T-helper 2 cell (primary cell): Measurements from ENCODE around the gene RAB7A.

ENCODE experiments used
- DNase-seq, 5 experiments: peaks; one replicate each; pipeline versions ENCODE4 v3.0.0 to v3.0.0-alpha.2; 2012 to 2022
- total RNA-seq, 2 donors: gene quantifications; one replicate each; lab custom pipeline; 2026; lab: John Stamatoyannopoulos, UW

RAB7A gene
- total RNA-seq, result 61.3 to 72.6 reads per million in 2 donors

DNA sequence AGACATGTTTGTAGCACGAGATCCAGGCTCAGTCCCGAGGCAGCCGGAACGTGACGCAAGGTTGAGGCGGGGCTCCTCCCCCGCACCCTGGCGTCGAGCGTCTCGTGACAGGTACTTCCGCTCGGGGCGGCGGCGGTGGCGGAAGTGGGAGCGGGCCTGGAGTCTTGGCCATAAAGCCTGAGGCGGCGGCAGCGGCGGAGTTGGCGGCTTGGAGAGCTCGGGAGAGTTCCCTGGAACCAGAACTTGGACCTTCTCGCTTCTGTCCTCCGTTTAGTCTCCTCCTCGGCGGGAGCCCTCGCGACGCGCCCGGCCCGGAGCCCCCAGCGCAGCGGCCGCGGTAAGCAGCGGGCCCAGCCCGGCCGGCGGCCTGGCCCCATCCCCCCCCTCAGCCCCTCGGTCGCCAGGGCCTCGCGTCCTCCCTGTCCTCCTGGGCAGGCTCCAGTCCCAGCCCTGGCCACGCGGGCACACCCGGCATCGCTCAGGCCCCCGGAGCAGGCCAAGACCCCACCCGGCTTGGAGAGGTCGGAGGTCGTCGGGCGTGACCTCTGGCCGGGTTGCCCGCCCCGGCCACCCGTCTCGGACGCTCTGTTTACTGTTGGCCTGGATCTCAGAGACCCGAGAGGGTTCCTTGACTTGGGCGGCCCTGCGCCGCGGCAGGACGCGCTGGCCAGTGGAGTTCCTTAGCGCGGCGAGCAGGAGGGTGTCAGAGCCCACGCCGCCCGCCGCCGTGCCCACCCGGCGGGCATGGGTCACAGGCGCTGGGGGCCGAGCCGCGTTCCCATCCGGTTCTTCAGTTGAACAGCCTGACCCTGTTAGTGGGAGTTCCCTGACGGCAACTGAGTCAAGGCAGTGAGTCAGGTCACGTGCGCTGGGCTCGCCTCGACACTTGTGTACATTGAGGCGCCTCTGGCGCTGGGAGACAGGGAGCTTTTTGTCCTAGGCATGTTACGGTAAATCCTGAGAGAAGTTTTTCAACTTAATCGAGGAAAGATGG lies at the start of gene RAB7A:
Gene RAB7A, plus strand, starts transcription at position 161 of the 994 bp plus-strand sequence. CDS start 69,185 bp downstream, outside the sequence.
- peak; percentile 90 to 99 (median 96) for DNase-seq

DNA sequence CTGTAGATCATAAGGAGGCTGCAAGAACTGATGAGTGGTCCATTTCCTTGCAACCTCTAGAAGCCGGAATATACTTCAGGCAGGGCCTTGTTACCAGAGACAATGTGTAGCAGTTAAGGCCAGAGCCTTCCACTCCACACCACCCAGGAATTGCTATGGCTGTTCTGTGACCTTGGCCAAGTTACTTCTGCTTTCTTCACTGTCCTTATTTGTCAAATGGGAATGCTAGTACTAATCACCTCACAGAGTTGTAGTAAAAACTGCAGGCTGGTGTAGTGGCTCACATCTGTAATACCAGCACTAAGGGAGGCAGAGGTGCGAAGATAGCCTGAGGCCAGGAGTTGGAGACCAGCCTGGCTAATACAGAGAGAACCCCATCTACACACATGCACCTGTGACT lies 46.6 kb upstream of the RAB7A start:
- DNase-seq, result no peak

DNA sequence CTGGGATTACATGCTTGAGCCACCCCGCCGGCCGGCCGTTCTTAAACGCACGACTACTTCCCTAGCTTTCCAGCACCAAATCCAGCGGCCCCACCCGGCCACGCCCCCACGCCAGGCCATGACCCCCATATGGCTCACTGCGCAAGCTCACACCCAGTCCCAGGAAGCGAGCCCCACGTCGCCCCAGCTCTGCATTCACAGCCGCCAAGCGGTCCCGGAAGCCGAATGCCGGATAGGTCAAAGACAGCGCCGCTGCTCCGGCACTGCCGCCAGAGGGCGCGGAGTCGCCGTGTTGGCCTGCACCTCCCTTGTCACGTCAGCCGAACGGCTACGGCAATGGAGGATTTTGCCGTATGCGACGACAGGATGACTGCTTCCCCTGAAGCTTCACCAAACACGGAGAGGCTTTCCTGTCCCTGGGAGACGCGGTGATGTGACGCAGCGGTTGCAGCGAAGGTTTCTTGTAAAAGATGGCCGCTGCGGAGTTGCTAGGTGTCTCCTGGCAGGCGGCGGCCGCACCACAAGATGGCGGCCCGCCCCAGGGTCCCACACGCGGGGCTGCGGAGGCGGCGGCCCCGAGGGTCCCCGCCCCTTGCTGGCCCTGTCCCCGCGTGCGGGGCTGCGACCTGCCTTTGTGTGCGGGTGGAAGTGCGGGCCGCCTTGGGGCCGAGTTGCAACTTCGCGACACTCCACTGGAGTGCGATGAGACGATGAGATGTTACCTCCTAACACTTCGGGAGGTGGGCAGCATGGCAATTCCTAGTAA lies 45.2 kb upstream of the RAB7A start:
- DNase-seq, result peak; percentile 88 to 99 (median 97)

DNA sequence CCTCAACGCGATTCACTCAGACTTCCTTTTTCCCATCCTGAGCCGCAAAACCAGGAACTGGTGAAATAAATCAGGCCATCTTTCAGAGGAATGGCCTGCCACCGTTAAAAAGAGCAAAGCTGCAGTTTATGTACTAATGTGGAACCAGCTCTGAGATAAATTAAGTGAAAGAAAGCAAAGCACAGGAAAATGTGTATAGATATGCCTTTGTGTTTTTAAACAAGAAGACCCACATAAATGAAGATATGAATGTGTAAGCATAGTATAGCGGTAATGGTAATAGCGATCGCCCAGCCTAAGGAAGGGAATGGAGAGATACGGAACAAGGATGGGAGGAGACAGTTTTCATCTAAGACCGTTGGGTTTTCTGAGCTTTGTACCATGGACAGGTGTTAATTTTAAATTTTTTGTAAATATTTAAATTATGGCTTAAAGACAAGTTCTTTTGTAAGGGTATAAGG lies 44.6 kb upstream of the RAB7A start:
- no peak for DNase-seq

DNA sequence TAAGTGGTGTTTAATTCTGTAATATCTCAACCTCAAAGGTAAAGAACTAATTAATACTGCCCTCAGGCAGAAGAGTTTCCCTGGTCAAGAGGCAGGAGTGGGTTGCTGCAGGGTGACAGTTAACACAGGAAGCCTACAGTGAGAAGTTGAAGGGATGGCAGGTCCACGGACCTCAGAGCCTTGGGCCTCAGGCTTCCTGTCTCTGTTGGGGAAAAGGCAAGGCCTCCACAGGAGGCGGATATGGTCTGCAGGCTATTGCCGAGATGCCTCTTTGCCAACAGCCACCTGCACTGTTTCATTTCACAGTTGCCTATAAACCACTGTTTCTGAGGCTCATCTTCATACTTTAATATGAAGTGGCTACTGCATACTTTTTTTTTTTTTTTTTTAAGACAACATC lies 42.0 kb upstream of the RAB7A start:
- no peak for DNase-seq

DNA sequence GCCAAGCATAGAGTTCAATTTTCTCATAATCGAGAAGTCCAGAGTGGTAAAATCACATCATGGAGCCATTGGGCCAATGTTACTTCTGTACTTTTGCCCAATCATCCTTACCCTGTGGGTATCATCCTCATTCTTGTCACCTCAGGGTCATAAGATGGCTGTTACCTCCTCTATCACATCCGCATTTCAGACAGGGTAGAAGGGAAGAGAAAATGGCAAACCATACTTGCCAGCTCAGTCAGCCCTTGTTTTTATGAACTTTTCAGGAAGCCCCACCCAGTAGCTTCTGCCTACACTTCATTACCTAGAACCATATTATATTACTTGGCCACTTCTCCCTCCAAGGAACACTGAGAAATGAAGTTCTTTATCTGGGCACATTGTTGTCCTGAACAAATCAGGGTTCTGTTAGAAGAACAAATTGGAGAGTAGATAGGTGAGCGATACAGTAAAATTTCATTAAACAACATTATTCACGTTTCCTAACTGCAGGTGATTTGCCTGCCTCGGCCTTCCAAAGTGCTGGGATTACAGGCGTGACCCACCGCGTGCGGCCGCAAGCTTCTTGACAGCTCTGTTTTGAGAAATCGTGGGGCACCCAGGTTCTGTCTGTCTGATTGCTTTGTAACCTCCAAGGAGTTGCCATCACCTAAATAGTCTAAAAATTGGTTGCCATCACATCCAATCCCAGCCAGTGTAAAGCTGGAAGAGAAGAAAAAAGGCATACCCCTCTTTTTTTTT lies 40.8 kb upstream of the RAB7A start:
- DNase-seq, result no peak

DNA sequence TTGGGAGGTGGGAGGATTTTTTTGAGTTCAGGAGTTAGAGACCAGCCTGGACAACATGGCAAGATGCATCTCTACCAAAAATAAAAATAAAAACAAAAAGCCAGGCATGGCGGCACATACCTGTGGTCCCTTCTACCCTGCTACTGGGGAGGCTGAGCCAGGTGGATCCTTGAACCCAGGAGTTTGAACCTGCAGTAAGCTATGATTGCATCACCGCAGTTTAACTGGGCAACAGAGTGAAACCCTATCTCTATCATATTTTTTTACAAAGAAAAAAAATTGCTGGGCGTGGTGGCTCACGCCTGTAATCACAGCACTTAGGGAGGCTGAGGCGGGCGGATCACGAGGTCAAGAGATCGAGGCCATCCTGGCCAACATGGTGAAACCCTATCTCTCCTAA lies 39.5 kb upstream of the RAB7A start:
- DNase-seq, result no peak

DNA sequence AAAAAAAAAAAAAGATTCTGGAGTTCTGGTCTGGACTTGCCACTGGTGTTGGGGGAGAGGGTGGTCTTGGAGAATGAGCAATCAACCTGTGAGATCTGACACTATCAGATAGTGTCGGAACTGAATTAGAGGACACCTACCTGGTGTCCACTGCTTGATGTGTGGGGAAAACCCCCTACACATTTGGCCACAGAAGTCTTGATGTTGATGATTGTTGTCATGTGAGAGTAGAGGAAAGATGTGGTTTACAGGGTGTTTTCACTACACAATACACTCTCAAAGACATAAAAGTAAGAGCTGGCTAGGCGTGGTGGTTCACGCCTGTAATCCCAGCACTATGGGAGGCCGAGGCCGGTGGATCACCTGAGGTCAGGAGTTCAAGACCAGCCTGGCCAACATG lies 36.9 kb upstream of the RAB7A start:
- no peak for DNase-seq

DNA sequence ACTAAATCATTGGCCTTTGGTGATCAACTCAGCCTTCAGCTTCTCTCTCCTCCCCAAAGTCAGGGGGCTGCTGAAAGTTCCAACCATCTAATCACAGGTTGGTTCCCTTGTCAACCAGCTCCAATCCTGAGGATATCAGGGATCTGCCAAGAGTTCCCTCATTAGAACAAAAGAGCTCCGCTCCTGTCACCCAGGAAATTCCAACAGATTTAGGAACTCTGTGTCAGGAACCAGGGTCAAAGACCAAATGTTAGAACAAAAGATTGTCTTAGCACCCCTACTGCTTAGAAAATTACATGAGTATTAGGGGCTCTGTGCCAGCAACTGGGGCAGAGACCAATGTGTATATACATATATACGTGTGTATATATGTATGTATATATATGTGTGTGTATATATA lies 32.3 kb upstream of the RAB7A start:
- no peak for DNase-seq

DNA sequence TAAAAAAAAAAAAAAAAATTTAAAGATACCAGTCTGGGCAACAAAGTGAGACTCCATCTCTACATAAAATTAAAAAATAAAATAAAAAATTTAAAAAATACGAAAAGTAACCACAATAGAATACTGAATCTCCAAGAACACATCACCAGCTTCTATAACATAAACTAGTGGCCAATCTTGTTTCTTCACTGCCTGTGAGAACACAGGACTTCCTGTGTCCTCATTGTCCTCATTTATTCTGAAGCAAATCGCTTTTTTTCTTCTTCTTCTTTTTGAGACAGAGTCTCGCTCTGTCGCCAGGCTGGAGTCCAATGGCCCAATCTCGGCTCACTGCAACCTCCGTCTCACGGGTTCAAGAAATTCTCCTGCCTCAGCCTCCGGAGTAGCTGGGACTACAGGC lies 28.6 kb upstream of the RAB7A start:
- no peak for DNase-seq

DNA sequence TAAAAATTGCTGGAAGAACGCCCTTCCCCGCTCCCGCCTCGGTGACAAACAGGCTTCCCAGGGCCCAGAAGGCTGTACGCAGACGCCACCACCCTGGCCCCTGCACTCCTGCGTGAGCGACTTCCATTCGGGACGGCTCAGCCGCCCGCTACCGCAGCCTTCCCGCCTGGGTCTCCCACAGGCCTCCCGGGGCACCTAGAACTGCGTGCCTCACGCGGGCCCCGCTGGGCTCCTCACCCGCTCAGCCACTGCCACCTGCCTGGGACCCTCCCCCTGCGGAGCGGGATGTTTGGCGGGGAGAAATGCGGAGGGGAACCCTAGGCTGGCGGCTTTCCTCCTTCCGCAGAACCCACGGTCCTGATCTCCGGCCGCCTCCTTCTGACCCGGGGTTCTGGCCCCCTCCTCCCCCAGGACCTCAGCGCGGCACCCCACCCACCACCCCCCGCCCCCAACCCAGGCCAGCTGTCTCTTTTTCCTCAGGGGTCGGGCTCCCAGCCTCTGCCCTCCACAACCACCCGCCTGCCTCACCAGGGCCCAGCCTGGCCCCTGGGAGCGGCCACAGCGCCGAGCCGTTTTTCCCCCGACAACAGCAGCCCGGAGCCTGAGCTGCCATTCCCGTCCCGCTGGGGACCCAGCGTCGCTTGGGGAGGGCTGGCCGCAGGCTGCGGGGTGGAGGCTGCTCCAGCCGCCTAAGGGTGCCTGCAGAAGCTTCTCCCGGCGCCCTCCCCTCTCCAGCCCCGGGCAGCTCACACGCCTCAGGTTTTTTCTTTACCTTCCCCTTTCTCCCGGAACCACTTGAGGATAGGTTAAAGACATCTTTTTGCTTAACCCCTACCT lies 27.6 kb upstream of the RAB7A start:
- peak in 1 of 5 experiments; percentile 8 for DNase-seq

DNA sequence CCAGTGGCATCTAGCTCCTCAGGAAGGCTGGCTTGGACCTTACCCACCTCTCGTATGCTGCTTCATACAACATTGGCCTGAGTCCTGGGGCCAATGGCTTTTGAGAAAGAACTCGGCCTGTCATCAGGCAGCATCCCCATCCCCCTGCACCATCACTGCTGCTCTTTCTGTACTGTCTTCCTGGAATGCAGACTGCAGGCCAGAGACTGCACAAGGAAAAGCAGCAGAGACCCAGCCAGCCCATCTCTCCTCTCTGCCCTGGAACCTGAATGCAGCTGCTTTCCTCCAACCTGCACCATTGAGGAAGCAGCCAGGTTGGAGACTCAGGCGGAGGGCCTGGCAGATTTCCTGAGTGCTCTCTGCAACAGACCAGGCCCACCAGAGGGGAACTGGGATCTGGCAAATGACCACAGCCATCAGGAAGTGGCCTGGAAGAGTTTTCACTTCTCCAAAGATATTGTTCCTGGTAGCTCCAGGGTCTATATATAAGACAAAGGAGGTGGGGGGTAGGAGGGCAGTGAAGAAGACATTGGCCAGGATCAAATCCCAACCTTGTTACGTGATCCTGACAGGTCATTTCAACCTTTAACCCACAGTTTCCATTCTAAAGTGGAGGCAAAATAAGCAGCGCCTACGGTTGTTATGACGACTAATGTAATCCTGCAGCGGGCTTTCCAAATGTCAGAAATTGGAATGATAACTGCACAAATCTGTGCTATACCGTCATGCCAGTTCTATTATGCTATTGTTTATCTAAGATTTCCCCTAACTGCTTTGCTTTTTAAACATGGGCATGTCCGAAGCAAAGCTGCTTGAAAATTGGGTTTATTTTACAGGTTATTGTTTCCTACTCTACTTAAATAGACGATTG lies 24.4 kb upstream of the RAB7A start:
- DNase-seq, result no peak

DNA sequence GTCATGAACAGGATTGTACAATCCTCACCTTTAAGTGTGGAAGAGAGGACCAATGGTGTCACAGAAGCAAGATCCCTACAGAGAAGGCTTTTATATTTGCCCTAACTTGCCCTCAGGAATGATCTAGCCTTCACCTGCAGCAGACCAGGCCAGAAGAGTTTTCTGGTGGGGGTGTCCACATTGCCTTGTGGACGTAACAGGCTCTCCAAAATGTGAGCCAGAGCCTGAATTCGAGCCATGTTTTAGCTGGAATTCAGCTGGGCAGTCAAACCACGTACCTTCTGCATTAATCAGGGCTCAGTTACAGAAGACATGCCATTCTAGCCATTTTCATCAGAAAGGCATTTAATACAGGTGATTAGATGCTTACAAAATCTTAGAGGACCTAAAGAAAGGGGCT lies 23.6 kb upstream of the RAB7A start:
- DNase-seq, result no peak

DNA sequence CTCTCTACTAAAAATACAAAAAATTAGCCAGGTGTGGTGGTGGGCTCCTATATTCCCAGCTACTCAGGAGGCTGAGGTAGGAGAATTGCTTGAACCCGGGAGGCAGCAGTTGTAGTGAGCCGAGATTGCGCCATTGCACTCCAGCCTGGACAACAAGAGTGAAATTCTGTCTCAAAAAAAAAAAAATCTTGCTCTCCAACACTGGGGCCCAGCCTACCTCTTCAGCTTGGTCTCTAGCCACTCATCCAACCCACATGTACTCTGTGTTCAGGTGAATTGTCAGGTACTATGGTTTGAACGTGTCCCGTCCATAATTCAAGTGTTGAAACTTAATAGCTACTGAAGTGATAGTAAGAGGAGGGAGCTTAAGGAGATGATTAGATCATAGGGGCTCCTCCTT lies 22.4 kb upstream of the RAB7A start:
- DNase-seq, result no peak

DNA sequence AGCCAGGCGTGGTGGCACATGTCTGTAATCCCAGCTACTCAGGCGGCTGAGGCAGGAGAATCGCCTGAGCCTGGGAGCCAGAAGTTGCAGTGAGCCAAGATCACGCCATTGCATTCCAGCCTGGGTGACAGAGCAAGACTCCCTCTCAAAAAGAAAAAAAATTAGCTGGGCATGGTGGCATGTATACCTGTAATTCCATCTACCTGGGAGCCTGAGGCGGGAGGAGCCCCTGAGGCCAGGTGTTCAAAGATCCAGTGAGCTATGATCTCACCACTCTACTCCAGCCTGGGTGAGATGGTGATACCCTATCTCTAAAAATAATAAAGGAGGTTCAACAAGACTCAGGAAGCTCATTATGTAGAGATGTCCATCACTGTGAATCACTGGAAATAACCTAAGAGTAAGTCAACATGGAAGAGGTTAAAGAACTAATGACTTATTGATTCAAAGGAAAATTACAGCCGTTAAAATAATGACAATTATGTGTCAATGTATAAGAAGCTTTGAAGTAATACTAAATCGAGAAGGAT lies 19.8 kb upstream of the RAB7A start:
- no peak for DNase-seq

DNA sequence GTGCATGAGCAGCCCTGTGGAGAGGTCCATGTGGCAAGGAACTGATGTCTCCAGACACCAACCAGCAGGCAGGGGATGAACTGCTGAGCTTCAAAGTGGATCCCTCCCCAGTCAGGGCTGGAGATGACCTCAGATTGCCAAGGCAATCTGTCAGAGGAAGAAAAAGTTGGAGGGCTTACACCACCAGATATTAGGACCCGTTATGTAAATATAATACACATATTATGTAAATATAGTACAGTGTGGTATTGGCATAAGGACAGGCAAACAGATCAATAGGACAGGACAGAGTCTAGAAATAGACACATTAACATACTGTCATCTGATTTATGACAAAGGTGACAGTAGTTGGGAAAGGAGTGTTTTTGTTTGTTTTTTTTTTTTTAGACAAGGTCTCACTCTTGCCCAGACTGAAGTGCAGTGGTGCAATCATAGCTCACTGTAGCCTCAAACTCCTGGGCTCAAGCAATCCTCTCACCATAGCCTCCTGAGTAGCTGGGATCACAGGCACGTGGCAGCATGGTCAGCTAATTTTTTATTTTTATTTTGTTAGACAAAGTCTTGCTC lies 18.0 kb upstream of the RAB7A start:
- no peak for DNase-seq

DNA sequence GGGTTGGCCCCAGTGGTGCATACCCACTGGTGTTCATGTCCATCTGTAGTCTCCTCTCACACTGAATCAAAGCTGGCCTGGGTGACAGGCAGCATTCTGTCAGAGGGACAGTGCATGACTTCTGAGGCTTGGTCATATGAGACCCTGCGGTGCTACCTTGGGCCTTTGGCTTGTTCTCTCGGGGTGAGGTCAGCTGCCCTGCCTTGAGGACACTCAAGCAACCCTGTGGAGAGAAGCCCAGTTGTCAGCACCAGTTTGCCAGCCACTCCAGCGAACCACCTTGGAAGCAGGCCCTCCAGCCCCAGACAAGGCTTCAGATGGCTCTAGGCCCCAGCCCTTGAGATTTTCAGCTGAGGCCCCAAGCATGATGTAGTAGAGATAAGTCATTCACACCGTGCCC lies 16.9 kb upstream of the RAB7A start:
- DNase-seq, result no peak

DNA sequence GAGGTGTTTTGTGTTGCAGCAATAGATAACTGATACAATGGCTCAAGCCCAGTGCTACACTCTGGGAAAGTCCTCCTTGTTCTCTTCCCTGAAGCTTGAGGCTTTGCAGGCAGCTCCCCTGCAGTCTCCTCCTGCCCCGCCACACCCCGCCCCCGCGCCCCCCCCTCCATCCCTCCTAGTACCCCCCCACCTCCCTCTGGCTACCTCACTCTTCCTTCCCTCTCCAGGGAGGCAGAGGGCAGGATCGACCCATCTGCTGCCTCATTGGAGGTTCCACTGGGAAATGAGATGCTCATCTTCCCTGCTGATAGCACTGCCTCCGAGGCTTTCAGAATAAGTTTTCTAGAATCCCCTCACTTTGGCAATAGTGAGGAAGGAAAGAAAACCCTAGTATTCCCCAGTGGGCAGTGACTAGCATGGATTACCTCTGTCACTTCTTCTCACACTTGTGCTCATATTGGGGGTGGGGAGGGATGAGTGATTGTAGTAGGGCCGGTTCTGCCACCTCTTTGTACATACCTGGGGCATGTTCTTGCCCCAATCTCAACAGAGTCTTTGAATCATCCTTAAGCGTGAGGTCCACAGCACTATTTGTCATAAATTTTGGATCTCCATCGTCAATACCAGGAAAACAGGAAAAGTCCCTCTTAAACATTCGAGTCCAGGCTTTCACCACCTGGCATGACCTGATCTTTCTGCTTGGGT lies 16.3 kb upstream of the RAB7A start:
- no peak for DNase-seq

DNA sequence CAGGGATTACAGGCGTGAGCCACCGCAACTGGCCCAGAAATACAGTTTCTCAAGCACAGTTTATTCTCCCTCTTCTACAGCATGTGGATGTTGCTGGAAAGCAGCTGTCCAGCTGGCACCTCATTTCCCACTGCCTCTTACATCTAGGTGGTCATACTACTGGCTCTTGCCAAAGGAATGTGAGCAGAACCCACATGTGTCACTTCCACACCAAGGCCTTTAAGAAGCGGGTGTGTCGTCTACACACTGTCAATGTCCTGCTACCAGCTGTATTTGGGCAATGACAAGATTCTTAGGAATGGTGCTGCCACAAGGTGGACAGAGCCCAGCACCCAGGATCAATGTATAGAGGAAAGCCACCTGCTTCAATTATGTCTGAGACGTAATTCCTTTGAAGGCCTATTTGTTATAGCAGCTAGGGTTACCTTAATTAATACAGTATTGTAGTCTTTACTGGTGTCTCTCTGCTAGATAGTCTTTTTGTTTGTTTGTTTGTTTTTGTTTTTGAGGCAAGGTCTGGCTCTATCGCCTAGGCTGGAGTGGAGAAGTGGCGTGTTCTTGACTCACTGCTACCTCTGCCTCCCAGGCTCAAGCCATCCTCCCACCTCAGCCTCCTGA lies 15.1 kb upstream of the RAB7A start:
- no peak for DNase-seq
